Memory B cell (primary cell): ENCODE results near the gene PARP3.

ENCODE experiments used
- ATAC-seq: fragments of 150-1000 bp; cut with Tn5 transposase; 2 replicates; pipeline ENCODE4 v1.10.0; 2021; ENCODE audit warnings: low read depth, mild to moderate bottlenecking, moderate library complexity
- DNase-seq, 2 donors: peaks; one replicate each; pipeline ENCODE4 v3.0.0; 2022; ENCODE audit warnings: low spot score in 2 of 2
- H3K27ac Mint-ChIP-seq: one replicate; pipeline ENCODE4 v1.8.0; 2022; ENCODE audit warnings: mild to moderate bottlenecking, moderate library complexity, mixed read lengths
- H3K27me3 Mint-ChIP-seq: one replicate; pipeline ENCODE4 v1.8.0; 2022; ENCODE audit warnings: mixed read lengths
- H3K36me3 Mint-ChIP-seq: one replicate; pipeline ENCODE4 v1.8.0; 2022; ENCODE audit warnings: mild to moderate bottlenecking, mixed read lengths
- H3K4me1 Mint-ChIP-seq: one replicate; pipeline ENCODE4 v1.8.0; 2022; ENCODE audit warnings: mixed read lengths
- H3K4me3 Mint-ChIP-seq: one replicate; pipeline ENCODE4 v1.8.0; 2022; ENCODE audit warnings: mild to moderate bottlenecking, moderate library complexity, mixed read lengths
- H3K9me3 Mint-ChIP-seq: one replicate; pipeline ENCODE4 v1.8.0; 2022; ENCODE audit warnings: mixed read lengths

PARP3 gene

GRCh38 chr3:51949121-51949520 lies 7.0 kb downstream of the PARP3 start:
- peaks cover 12% of the 10 kb centered on the region for H3K36me3 Mint-ChIP-seq
- peaks cover 10% of the 10 kb centered on the region for H3K27me3 Mint-ChIP-seq
- ATAC-seq (no peak), DNase-seq (no peak)
- no peak overlapping the region for H3K4me3 Mint-ChIP-seq
- peaks cover 3% of the 10 kb centered on the region for H3K4me1 Mint-ChIP-seq
- H3K27ac Mint-ChIP-seq, result no peak overlapping the region
- H3K9me3 Mint-ChIP-seq, result no peaks in the 10 kb centered on the region

GRCh38 chr3:51950899-51951298 lies 8.7 kb downstream of the PARP3 start:
- DNase-seq, result no peak
- Mint-ChIP-seq H3K27me3 (peaks cover 11% of the 10 kb centered on the region), H3K36me3 (peaks cover 9% of the 10 kb centered on the region), H3K9me3 (no peaks in the 10 kb centered on the region), H3K4me1 (peaks cover 3% of the 10 kb centered on the region), H3K27ac (no peak overlapping the region), H3K4me3 (no peak overlapping the region)
- ATAC-seq, result no peak

- Mint-ChIP-seq H3K4me3 (no peak overlapping the region), H3K9me3 (no peaks in the 10 kb centered on the region), H3K27ac (no peak overlapping the region), H3K4me1 (peaks cover 5% of the 10 kb centered on the region), H3K36me3 (peaks cover 9% of the 10 kb centered on the region), H3K27me3 (peaks cover 11% of the 10 kb centered on the region)
- ATAC-seq (no peak), DNase-seq (no peak)
These were observed 11.3 kb downstream of the PARP3 start for GRCh38 chr3:51953445-51953844.

GRCh38 chr3:51954105-51954504 lies 11.9 kb downstream of the PARP3 start:
- H3K4me1 Mint-ChIP-seq, result peaks cover 5% of the 10 kb centered on the region
- H3K9me3 Mint-ChIP-seq, result no peaks in the 10 kb centered on the region
- no peak for ATAC-seq
- no peak overlapping the region for H3K27ac Mint-ChIP-seq
- H3K36me3 Mint-ChIP-seq, result peaks cover 10% of the 10 kb centered on the region
- peaks cover 11% of the 10 kb centered on the region for H3K27me3 Mint-ChIP-seq
- no peak for DNase-seq
- no peak overlapping the region for H3K4me3 Mint-ChIP-seq

GRCh38 chr3:51954713-51955112 lies 12.6 kb downstream of the PARP3 start:
- ATAC-seq (no peak), DNase-seq (no peak)
- H3K27me3 Mint-ChIP-seq, result peaks cover 11% of the 10 kb centered on the region
- peaks cover 5% of the 10 kb centered on the region for H3K4me1 Mint-ChIP-seq
- peak overlapping the region; percentile 31 for H3K4me3 Mint-ChIP-seq
- peaks cover 10% of the 10 kb centered on the region for H3K36me3 Mint-ChIP-seq
- no peak overlapping the region for H3K27ac Mint-ChIP-seq
- no peaks in the 10 kb centered on the region for H3K9me3 Mint-ChIP-seq

GRCh38 chr3:51955175-51955892 lies 13.2 kb downstream of the PARP3 start, which contains the start of gene GPR62:
GPR62 (plus strand) TSS chr3:51955381; CDS start chr3:51955653, 272 bp downstream.
- Mint-ChIP-seq H3K27me3 (peaks cover 11% of the 10 kb centered on the region), H3K4me1 (peaks cover 5% of the 10 kb centered on the region), H3K9me3 (no peaks in the 10 kb centered on the region), H3K36me3 (peaks cover 10% of the 10 kb centered on the region), H3K4me3 (peak within 1 kb of the TSS; percentile 74), H3K27ac (no peak within 1 kb of the TSS)
- DNase-seq (no peak), ATAC-seq (no peak)

GRCh38 chr3:51955893-51956770 lies 14.0 kb downstream of the PARP3 start:
- peaks cover 10% of the 10 kb centered on the region for H3K36me3 Mint-ChIP-seq
- no peak overlapping the region for H3K27ac Mint-ChIP-seq
- DNase-seq (peak in 1 of 2 donors; percentile 52), ATAC-seq (peak; percentile 75)
- H3K27me3 Mint-ChIP-seq, result peaks cover 11% of the 10 kb centered on the region
- peak overlapping the region; percentile 74 for H3K4me3 Mint-ChIP-seq
- peaks cover 5% of the 10 kb centered on the region for H3K4me1 Mint-ChIP-seq
- H3K9me3 Mint-ChIP-seq, result no peaks in the 10 kb centered on the region

GRCh38 chr3:51957520-51958205 lies 15.5 kb downstream of the PARP3 start:
- Mint-ChIP-seq H3K27me3 (peaks cover 9% of the 10 kb centered on the region), H3K4me3 (peak overlapping the region; percentile 19), H3K9me3 (no peaks in the 10 kb centered on the region), H3K27ac (no peak overlapping the region), H3K4me1 (peaks cover 5% of the 10 kb centered on the region), H3K36me3 (peaks cover 6% of the 10 kb centered on the region)
- no peak for DNase-seq
- no peak for ATAC-seq

GRCh38 chr3:51958603-51959521 lies 16.7 kb downstream of the PARP3 start:
- H3K4me3 Mint-ChIP-seq, result no peak overlapping the region
- H3K9me3 Mint-ChIP-seq, result no peaks in the 10 kb centered on the region
- H3K27me3 Mint-ChIP-seq, result peaks cover 4% of the 10 kb centered on the region
- no peak overlapping the region for H3K27ac Mint-ChIP-seq
- peaks cover 6% of the 10 kb centered on the region for H3K36me3 Mint-ChIP-seq
- peaks cover 4% of the 10 kb centered on the region for H3K4me1 Mint-ChIP-seq
- ATAC-seq (no peak), DNase-seq (no peak)

- no peaks in the 10 kb centered on the region for H3K9me3 Mint-ChIP-seq
- peaks cover 6% of the 10 kb centered on the region for H3K36me3 Mint-ChIP-seq
- DNase-seq (no peak), ATAC-seq (no peak)
- peaks cover 2% of the 10 kb centered on the region for H3K4me1 Mint-ChIP-seq
- H3K27me3 Mint-ChIP-seq, result peaks cover 1% of the 10 kb centered on the region
- no peak overlapping the region for H3K4me3 Mint-ChIP-seq
- no peak overlapping the region for H3K27ac Mint-ChIP-seq
These were observed 17.5 kb downstream of the PARP3 start for GRCh38 chr3:51959651-51960050.

GRCh38 chr3:51960386-51960785 lies 18.2 kb downstream of the PARP3 start:
- peaks cover 5% of the 10 kb centered on the region for H3K4me1 Mint-ChIP-seq
- no peak overlapping the region for H3K4me3 Mint-ChIP-seq
- ATAC-seq (no peak), DNase-seq (no peak)
- no peaks in the 10 kb centered on the region for H3K27me3 Mint-ChIP-seq
- no peak overlapping the region for H3K27ac Mint-ChIP-seq
- no peaks in the 10 kb centered on the region for H3K9me3 Mint-ChIP-seq
- peaks cover 6% of the 10 kb centered on the region for H3K36me3 Mint-ChIP-seq

GRCh38 chr3:51961011-51961410 lies 18.8 kb downstream of the PARP3 start:
- Mint-ChIP-seq H3K4me3 (no peak overlapping the region), H3K36me3 (peaks cover 6% of the 10 kb centered on the region), H3K9me3 (no peaks in the 10 kb centered on the region), H3K27ac (no peak overlapping the region), H3K4me1 (peaks cover 8% of the 10 kb centered on the region), H3K27me3 (no peaks in the 10 kb centered on the region)
- ATAC-seq (no peak), DNase-seq (no peak)
